SK-N-SH treated with all-trans-retinoic acid at 6 μM for 48 hours (cell line): ENCODE measurements around the gene DNM1.
"Not testable (repeated sequence)": the region's sequence is repeated elsewhere in the genome, so short reads cannot be mapped to it uniquely, and the experiment has no call there.

Experiments used
- ATAC-seq: fragments of 200-7000 bp; cut with Tn5 transposase; 3 replicates; pipeline ENCODE4 v1.9.1; 2020; ENCODE audit warnings: mild to moderate bottlenecking, moderate library complexity
- ARNTL ChIP-seq: fragments of 450-650 bp; formaldehyde crosslinking; IDR thresholded peaks from 2 replicates; pipeline ENCODE4 v1.5.0; 2020; ENCODE audit warnings: low read depth, mild to moderate bottlenecking, moderate library complexity, borderline replicate concordance
- BACH2 ChIP-seq: fragments of 250-450 bp; sonication (Bioruptor Pico); IDR thresholded peaks from 2 replicates; pipeline ENCODE4 v1.9.0; 2021; ENCODE audit warnings: mild to moderate bottlenecking, borderline replicate concordance
- CSDC2 ChIP-seq: fragments of 250-450 bp; sonication (Bioruptor Pico); IDR thresholded peaks from 2 replicates; pipeline ENCODE4 v1.5.0; 2020; ENCODE audit warnings: mild to moderate bottlenecking, moderate library complexity
- ESRRG ChIP-seq: fragments of 250-450 bp; sonication (Bioruptor Pico); IDR thresholded peaks from 2 replicates; pipeline ENCODE4 v1.6.1; 2021; ENCODE audit warnings: mild to moderate bottlenecking
- ISL1 ChIP-seq: fragments of 250-450 bp; sonication (Bioruptor Pico); IDR thresholded peaks from 2 replicates; pipeline ENCODE4 v2.1.2; 2022; ENCODE audit warnings: mild to moderate bottlenecking, moderate library complexity
- OSR1 ChIP-seq: fragments of 250-450 bp; sonication (Bioruptor Pico); IDR thresholded peaks from 2 replicates; pipeline ENCODE4 v1.8.0; 2022; ENCODE audit warnings: moderate library complexity, mild to moderate bottlenecking, inconsistent platforms
- PPARA ChIP-seq: fragments of 250-450 bp; sonication (Bioruptor Pico); IDR thresholded peaks from 2 replicates; pipeline ENCODE4 v1.5.0; 2020; ENCODE audit warnings: mild to moderate bottlenecking, borderline replicate concordance
- RARB ChIP-seq: fragments of 250-450 bp; sonication (Bioruptor Pico); IDR thresholded peaks from 2 replicates; pipeline ENCODE4 v1.8.0; 2021; ENCODE audit warnings: mild to moderate bottlenecking, moderate library complexity
- SNAI2 ChIP-seq: fragments of 250-450 bp; sonication (Bioruptor Pico); IDR thresholded peaks from 2 replicates; pipeline ENCODE4 v1.5.0; 2020; ENCODE audit warnings: mild to moderate bottlenecking, moderate library complexity
- TCF4 ChIP-seq: fragments of 250-450 bp; sonication (Bioruptor Pico); IDR thresholded peaks from 2 replicates; pipeline ENCODE4 v1.8.0; 2021; ENCODE audit warnings: mild to moderate bottlenecking, moderate library complexity, borderline replicate concordance
- TOX ChIP-seq: fragments of 250-450 bp; sonication (Bioruptor Pico); IDR thresholded peaks from 2 replicates; pipeline ENCODE4 v1.8.0; 2021; ENCODE audit warnings: mild to moderate bottlenecking, moderate library complexity, borderline replicate concordance
- ZC3H10 ChIP-seq: fragments of 250-450 bp; sonication (Bioruptor Pico); IDR thresholded peaks from 2 replicates; pipeline ENCODE4 v1.5.1; 2021; ENCODE audit warnings: mild to moderate bottlenecking, moderate library complexity
- ZFP3 ChIP-seq: fragments of 250-450 bp; sonication (Bioruptor Pico); IDR thresholded peaks from 2 replicates; pipeline ENCODE4 v1.5.0; 2020; ENCODE audit warnings: mild to moderate bottlenecking, moderate library complexity
- ZFP30 ChIP-seq: fragments of 450-650 bp; formaldehyde crosslinking; IDR thresholded peaks from 2 replicates; pipeline ENCODE4 v1.5.0; 2022; ENCODE audit warnings: mild to moderate bottlenecking, moderate library complexity
- ZNF565 ChIP-seq: fragments of 450-650 bp; formaldehyde crosslinking; conservative IDR thresholded peaks from 2 replicates; pipeline ENCODE4 v1.5.0; 2020; ENCODE audit warnings: low read depth, mild to moderate bottlenecking, moderate library complexity
- ZNF70 ChIP-seq: fragments of 450-650 bp; formaldehyde crosslinking; IDR thresholded peaks from 2 replicates; pipeline ENCODE4 v1.5.0; 2020; ENCODE audit warnings: mild to moderate bottlenecking, moderate library complexity
- ZNF8 ChIP-seq: fragments of 450-650 bp; formaldehyde crosslinking; IDR thresholded peaks from 2 replicates; pipeline ENCODE4 v1.5.0; 2020; ENCODE audit warnings: mild to moderate bottlenecking, moderate library complexity
- TF ChIP-seq, protein P1 (sequence below): fragments of 250-450 bp; sonication (Bioruptor Pico); IDR thresholded peaks from 2 replicates; pipeline ENCODE4 v1.8.0; 2021; ENCODE audit warnings: low read depth, mild to moderate bottlenecking, moderate library complexity, borderline replicate concordance
- TF ChIP-seq, protein P2 (sequence below): fragments of 250-450 bp; sonication (Bioruptor Pico); IDR thresholded peaks from 2 replicates; pipeline ENCODE4 v1.5.1; 2020; ENCODE audit warnings: low read depth, mild to moderate bottlenecking, moderate library complexity
- TF ChIP-seq, protein P3 (sequence below): fragments of 250-450 bp; sonication (Bioruptor Pico); IDR thresholded peaks from 2 replicates; pipeline ENCODE4 v1.5.0; 2020; ENCODE audit warnings: mild to moderate bottlenecking, moderate library complexity
- TF ChIP-seq, protein P4 (sequence below): fragments of 250-450 bp; sonication (Bioruptor Pico); IDR thresholded peaks from 2 replicates; pipeline ENCODE4 v1.8.0; 2020; ENCODE audit warnings: mild to moderate bottlenecking, moderate library complexity, borderline replicate concordance

DNM1 gene

DNA sequence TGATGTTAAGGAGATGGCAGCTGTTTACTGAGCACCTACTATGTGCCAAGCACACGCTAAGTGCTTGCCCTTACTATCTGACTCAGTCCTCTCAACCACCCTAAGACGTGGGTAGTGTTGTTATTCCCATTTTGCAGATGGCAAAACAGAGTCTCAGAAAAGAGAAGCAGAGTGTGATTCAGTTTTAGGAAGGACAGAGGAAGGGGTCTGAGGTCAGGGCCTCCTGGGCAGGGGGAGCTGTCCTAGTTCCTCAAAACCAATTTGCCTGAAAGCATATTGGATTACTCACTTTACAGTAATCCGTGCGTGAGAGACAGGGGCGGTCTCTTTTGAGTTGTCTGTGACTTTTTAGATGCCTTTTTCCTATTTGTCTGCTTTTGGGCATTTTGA is 23.2 kb downstream of the DNM1 start (continued):
- TF ChIP-seq TOX (CRISPR knock-in tag) (no peak), SNAI2 (CRISPR knock-in tag) (no peak), ESRRG (CRISPR knock-in tag) (no peak), CSDC2 (no peak), ZNF565 (CRISPR knock-in tag) (no peak), OSR1 (CRISPR knock-in tag) (no peak)
- TF ChIP-seq, all 23 proteins: peak for 0

DNA sequence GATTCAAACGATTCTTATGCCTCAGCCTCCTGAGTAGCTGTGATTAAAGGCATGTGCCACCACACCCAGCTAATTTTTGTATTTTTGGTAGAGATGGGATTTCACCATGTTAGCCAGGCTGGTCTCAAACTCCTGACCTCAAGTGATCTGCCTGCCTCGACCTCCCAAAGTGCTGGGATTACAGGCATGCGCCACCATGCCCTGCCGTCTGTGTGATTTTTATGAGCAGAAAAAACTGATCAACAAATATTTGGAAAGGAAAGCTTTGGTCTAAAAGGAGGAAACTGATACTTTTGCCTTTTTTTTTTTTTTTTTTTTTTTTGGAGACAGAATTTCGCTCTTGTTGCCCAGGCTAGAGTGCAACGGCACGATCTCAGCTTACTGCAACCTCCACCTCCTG is 27.7 kb downstream of the DNM1 start:
- ATAC-seq, result not testable (repeated sequence)

DNA sequence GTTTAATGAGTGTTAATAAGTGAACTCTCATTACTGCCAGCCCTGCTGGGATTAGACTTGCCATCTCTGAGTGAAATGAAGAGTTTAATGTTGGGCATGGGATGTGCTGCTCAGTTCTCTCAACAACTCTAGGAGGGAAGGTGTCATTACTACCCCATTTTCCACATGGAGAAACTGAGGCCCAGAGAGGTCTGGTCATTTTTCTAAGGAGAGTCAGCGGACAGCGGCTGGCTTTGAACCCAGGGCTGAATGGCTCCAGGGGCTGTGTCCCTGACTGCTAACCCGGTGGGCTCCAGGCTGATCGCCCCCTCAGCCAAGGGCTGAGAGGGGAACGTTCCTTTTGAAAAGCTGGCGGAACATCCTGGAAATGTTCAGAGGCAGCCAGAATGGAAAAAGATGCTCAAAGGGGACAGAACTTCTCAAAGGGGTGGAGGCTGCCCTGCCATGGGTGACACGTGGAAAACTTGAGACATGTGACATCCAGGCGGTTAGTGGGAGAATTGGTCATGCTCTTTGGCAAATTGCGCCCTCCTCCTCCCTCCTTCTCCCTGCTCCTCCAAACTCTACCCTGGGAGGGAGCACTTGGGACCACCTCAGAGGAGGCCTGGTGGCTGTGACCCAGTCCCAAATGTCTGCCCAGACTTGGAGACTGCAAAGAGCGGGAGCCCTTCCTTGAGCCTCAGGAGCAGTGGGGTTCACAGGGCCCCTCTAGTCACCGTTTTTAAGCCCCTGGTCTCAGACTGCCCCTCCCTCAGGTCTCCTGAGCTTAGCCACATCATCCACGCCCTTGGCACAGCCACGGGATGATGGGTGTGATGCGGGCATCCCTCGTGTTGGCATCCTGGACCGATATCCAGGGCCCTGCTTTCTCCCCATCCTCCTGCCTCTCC is 28.7 kb downstream of the DNM1 start:
- no peak for ATAC-seq
- TF ChIP-seq ZFP30, result no peak
- no peak for TF ChIP-seq OSR1 (CRISPR knock-in tag)
- no peak for TF ChIP-seq ESRRG (CRISPR knock-in tag)
- TF ChIP-seq ZNF70 (CRISPR knock-in tag), result no peak
- TF ChIP-seq, protein P1, sequence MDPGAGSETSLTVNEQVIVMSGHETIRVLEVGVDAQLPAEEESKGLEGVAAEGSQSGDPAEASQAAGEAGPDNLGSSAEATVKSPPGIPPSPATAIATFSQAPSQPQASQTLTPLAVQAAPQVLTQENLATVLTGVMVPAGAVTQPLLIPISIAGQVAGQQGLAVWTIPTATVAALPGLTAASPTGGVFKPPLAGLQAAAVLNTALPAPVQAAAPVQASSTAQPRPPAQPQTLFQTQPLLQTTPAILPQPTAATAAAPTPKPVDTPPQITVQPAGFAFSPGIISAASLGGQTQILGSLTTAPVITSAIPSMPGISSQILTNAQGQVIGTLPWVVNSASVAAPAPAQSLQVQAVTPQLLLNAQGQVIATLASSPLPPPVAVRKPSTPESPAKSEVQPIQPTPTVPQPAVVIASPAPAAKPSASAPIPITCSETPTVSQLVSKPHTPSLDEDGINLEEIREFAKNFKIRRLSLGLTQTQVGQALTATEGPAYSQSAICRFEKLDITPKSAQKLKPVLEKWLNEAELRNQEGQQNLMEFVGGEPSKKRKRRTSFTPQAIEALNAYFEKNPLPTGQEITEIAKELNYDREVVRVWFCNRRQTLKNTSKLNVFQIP (CRISPR knock-in tag), result no peak
- TF ChIP-seq PPARA (CRISPR knock-in tag), result no peak
- TF ChIP-seq ZC3H10 (CRISPR knock-in tag), result no peak
- no peak for TF ChIP-seq CSDC2
- no peak for TF ChIP-seq ISL1 (CRISPR knock-in tag)
- TF ChIP-seq RARB (CRISPR knock-in tag), result no peak
- TF ChIP-seq TCF4 (CRISPR knock-in tag), result no peak
- TF ChIP-seq, protein P2, sequence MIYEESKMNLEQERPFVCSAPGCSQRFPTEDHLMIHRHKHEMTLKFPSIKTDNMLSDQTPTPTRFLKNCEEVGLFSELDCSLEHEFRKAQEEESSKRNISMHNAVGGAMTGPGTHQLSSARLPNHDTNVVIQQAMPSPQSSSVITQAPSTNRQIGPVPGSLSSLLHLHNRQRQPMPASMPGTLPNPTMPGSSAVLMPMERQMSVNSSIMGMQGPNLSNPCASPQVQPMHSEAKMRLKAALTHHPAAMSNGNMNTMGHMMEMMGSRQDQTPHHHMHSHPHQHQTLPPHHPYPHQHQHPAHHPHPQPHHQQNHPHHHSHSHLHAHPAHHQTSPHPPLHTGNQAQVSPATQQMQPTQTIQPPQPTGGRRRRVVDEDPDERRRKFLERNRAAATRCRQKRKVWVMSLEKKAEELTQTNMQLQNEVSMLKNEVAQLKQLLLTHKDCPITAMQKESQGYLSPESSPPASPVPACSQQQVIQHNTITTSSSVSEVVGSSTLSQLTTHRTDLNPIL (CRISPR knock-in tag), result no peak
- TF ChIP-seq, protein P3, sequence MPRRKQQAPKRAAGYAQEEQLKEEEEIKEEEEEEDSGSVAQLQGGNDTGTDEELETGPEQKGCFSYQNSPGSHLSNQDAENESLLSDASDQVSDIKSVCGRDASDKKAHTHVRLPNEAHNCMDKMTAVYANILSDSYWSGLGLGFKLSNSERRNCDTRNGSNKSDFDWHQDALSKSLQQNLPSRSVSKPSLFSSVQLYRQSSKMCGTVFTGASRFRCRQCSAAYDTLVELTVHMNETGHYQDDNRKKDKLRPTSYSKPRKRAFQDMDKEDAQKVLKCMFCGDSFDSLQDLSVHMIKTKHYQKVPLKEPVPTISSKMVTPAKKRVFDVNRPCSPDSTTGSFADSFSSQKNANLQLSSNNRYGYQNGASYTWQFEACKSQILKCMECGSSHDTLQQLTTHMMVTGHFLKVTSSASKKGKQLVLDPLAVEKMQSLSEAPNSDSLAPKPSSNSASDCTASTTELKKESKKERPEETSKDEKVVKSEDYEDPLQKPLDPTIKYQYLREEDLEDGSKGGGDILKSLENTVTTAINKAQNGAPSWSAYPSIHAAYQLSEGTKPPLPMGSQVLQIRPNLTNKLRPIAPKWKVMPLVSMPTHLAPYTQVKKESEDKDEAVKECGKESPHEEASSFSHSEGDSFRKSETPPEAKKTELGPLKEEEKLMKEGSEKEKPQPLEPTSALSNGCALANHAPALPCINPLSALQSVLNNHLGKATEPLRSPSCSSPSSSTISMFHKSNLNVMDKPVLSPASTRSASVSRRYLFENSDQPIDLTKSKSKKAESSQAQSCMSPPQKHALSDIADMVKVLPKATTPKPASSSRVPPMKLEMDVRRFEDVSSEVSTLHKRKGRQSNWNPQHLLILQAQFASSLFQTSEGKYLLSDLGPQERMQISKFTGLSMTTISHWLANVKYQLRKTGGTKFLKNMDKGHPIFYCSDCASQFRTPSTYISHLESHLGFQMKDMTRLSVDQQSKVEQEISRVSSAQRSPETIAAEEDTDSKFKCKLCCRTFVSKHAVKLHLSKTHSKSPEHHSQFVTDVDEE (CRISPR knock-in tag), result no peak
- no peak for TF ChIP-seq ZFP3
- TF ChIP-seq, protein P4, sequence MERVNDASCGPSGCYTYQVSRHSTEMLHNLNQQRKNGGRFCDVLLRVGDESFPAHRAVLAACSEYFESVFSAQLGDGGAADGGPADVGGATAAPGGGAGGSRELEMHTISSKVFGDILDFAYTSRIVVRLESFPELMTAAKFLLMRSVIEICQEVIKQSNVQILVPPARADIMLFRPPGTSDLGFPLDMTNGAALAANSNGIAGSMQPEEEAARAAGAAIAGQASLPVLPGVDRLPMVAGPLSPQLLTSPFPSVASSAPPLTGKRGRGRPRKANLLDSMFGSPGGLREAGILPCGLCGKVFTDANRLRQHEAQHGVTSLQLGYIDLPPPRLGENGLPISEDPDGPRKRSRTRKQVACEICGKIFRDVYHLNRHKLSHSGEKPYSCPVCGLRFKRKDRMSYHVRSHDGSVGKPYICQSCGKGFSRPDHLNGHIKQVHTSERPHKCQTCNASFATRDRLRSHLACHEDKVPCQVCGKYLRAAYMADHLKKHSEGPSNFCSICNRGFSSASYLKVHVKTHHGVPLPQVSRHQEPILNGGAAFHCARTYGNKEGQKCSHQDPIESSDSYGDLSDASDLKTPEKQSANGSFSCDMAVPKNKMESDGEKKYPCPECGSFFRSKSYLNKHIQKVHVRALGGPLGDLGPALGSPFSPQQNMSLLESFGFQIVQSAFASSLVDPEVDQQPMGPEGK (CRISPR knock-in tag), result no peak
- TF ChIP-seq ZNF8 (CRISPR knock-in tag), result no peak
- TF ChIP-seq ARNTL (CRISPR knock-in tag), result no peak
- no peak for TF ChIP-seq ZNF565 (CRISPR knock-in tag)
- TF ChIP-seq BACH2, result no peak
